Measurements from ENCODE around the gene PTOV1. TPM values are rescaled to one million over a fixed set of nuclear protein-coding genes. Genes with fewer than 3 reads are reported as not detected.

PTOV1 gene
- total RNA-seq, 2 experiments from 2014 or later = 105 to 124 TPM

DNA sequence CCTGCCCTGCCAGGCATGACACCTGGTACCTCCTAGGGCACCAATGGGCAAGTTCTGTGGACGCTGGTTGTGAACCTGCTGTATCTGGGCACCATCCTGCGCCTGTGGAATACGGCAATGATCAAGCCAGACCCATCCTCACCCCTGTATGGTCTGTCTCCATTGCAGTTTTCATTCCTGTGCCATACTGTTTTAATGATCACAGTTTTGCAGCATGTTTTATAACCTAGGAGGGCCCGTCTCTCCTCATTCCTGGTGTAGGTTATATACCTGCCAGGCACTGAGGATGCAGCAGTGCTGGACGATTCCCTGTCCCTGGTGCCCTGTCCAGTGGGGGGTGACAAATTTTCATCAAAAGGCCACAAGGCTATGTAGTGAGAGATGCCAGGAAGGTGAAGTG, 32.1 kb downstream of the PTOV1 start:
- ChIA-PET POLR2A (no interaction called here), CTCF (ENCODE audit: unreplicated experiment) (no interaction called here)
- no peak for DNase-seq (ENCODE audit: low spot score)
- no peaks in the 10 kb centered on the region for H3K79me2 ChIP-seq (ENCODE audit: insufficient read depth, low read depth, low read length)
- no peak overlapping the region for H3K4me2 ChIP-seq (ENCODE audit: low read length)
- H3K4me1 ChIP-seq (ENCODE audit: insufficient read depth, low read length, poor library complexity, severe bottlenecking) = peaks cover 15% of the 10 kb centered on the region
- H3K36me3 ChIP-seq (ENCODE audit: insufficient read depth, low read length) = peaks cover 26% of the 10 kb centered on the region
- no peak overlapping the region for H2AFZ ChIP-seq (ENCODE audit: low read length)
- H3K9me3 ChIP-seq (ENCODE audit: low read length) = no peaks in the 10 kb centered on the region
- no TSS peak for BruUV-seq (replicated peaks)
- no peaks in the 10 kb centered on the region for H4K20me1 ChIP-seq (ENCODE audit: insufficient read depth, low read length)
- no peak for TF ChIP-seq EZH2phosphoT487 (IDR thresholded peaks at IDR 0.05; ENCODE audit: borderline replicate concordance, low read depth, low read length)
- TF ChIP-seq, protein P1, sequence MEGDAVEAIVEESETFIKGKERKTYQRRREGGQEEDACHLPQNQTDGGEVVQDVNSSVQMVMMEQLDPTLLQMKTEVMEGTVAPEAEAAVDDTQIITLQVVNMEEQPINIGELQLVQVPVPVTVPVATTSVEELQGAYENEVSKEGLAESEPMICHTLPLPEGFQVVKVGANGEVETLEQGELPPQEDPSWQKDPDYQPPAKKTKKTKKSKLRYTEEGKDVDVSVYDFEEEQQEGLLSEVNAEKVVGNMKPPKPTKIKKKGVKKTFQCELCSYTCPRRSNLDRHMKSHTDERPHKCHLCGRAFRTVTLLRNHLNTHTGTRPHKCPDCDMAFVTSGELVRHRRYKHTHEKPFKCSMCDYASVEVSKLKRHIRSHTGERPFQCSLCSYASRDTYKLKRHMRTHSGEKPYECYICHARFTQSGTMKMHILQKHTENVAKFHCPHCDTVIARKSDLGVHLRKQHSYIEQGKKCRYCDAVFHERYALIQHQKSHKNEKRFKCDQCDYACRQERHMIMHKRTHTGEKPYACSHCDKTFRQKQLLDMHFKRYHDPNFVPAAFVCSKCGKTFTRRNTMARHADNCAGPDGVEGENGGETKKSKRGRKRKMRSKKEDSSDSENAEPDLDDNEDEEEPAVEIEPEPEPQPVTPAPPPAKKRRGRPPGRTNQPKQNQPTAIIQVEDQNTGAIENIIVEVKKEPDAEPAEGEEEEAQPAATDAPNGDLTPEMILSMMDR (conservative IDR thresholded peaks at IDR 0.05; ENCODE audit: low read length) = no peak
- no peak overlapping the region for H3K4me3 ChIP-seq (ENCODE audit: low read depth, low read length, poor library complexity, severe bottlenecking)
- H3K9me2 ChIP-seq (ENCODE audit: insufficient read depth, low read length) = no peaks in the 10 kb centered on the region
- H3K27ac ChIP-seq (ENCODE audit: low read depth, low read length, poor library complexity, severe bottlenecking) = no peak overlapping the region
- intact Hi-C loops (cut with micrococcal nuclease; ENCODE audit: unreplicated experiment) = no loop called here

DNA sequence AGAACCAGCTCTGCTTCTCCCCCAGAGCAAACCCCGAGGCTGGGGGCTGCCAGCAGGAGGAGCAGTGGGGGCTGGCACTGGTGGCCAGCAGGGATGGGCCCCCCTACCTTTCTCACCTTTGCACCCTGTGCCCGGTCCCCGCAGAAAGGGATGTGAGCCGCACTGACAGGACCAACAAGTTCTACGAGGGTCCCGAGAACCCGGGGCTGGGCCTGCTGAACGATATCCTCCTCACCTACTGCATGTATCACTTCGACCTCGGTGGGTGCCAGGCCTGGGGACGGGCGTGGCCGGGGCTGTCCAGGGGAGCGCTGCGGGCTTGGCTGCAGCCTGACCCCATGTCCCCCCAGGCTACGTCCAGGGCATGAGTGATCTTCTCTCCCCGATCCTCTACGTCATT, 33.1 kb downstream of the PTOV1 start:
- Histone ChIP-seq H3K4me3 (ENCODE audit: low read depth, low read length, poor library complexity, severe bottlenecking) (no peak overlapping the region), H3K4me1 (ENCODE audit: insufficient read depth, low read length, poor library complexity, severe bottlenecking) (peaks cover 5% of the 10 kb centered on the region), H4K20me1 (ENCODE audit: insufficient read depth, low read length) (no peaks in the 10 kb centered on the region), H3K36me3 (ENCODE audit: insufficient read depth, low read length) (peaks cover 26% of the 10 kb centered on the region), H2AFZ (ENCODE audit: low read length) (no peak overlapping the region), H3K79me2 (ENCODE audit: insufficient read depth, low read depth, low read length) (no peaks in the 10 kb centered on the region), H3K27ac (ENCODE audit: low read depth, low read length, poor library complexity, severe bottlenecking) (no peak overlapping the region), H3K9me2 (ENCODE audit: insufficient read depth, low read length) (no peaks in the 10 kb centered on the region), H3K4me2 (ENCODE audit: low read length) (no peak overlapping the region), H3K9me3 (ENCODE audit: low read length) (no peaks in the 10 kb centered on the region)
- no TSS peak for BruUV-seq (replicated peaks)
- DNase-seq (ENCODE audit: low spot score) = no peak
- CTCF ChIA-PET (ENCODE audit: unreplicated experiment) = no interaction called here
- intact Hi-C loops (cut with micrococcal nuclease; ENCODE audit: unreplicated experiment) = no loop called here
- POLR2A ChIA-PET = no interaction called here
- no peak for TF ChIP-seq EZH2phosphoT487 (IDR thresholded peaks at IDR 0.05; ENCODE audit: borderline replicate concordance, low read depth, low read length)
- TF ChIP-seq, protein P1 (conservative IDR thresholded peaks at IDR 0.05; ENCODE audit: low read length) = no peak

DNA sequence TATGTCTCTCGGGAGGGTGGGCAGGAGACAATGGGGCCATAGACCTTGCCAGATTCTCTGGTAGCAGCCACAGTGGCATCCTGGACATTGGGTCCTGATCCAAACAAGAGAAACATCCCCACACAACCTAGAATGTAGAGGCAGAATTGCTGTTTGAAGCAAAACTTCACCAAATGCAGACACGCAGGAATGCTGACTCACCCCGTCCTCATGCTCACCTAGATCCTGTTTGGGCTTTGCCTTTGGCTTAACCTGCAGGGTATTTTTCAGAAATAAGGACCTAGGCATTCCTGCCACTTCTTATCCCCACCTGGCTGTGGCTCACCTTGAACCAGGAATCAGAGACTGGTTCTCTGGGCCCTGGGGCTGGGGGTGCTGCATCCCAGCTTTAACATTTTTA, 33.8 kb downstream of the PTOV1 start:
- no peak overlapping the region for H3K4me3 ChIP-seq (ENCODE audit: low read depth, low read length, poor library complexity, severe bottlenecking)
- CTCF ChIA-PET (ENCODE audit: unreplicated experiment) = no interaction called here

More for the DNA sequence above, 33.8 kb downstream of the PTOV1 start:
- BruUV-seq (replicated peaks) = no TSS peak
- no peaks in the 10 kb centered on the region for H3K4me1 ChIP-seq (ENCODE audit: insufficient read depth, low read length, poor library complexity, severe bottlenecking)
- H3K4me2 ChIP-seq (ENCODE audit: low read length) = no peak overlapping the region
- intact Hi-C loops (cut with micrococcal nuclease; ENCODE audit: unreplicated experiment) = no loop called here
- H3K36me3 ChIP-seq (ENCODE audit: insufficient read depth, low read length) = peaks cover 26% of the 10 kb centered on the region
- no peak for DNase-seq (ENCODE audit: low spot score)
- H3K27ac ChIP-seq (ENCODE audit: low read depth, low read length, poor library complexity, severe bottlenecking) = no peak overlapping the region
- TF ChIP-seq, protein P1 (conservative IDR thresholded peaks at IDR 0.05; ENCODE audit: low read length) = no peak
- no peak for TF ChIP-seq EZH2phosphoT487 (IDR thresholded peaks at IDR 0.05; ENCODE audit: borderline replicate concordance, low read depth, low read length)
- H3K79me2 ChIP-seq (ENCODE audit: insufficient read depth, low read depth, low read length) = no peaks in the 10 kb centered on the region
- H2AFZ ChIP-seq (ENCODE audit: low read length) = no peak overlapping the region
- no peaks in the 10 kb centered on the region for H3K9me3 ChIP-seq (ENCODE audit: low read length)
- H4K20me1 ChIP-seq (ENCODE audit: insufficient read depth, low read length) = no peaks in the 10 kb centered on the region
- POLR2A ChIA-PET = no interaction called here
- no peaks in the 10 kb centered on the region for H3K9me2 ChIP-seq (ENCODE audit: insufficient read depth, low read length)
